GM10266 (cell line): ENCODE measurements around the gene LMNA.
"Not testable (repeated sequence)": the region's sequence is repeated elsewhere in the genome, so short reads cannot be mapped to it uniquely, and the experiment has no call there.

Experiments
- DNase-seq: peaks from one replicate; pipeline ENCODE4 v3.0.0; 2012; ENCODE audit errors: extremely low spot score
- CTCF ChIP-seq: IDR thresholded peaks from 2 replicates; pipeline ENCODE4 v1.5.1; 2012; ENCODE audit warnings: mild to moderate bottlenecking, low read depth; ENCODE audit not compliant: control insufficient read depth, insufficient read depth; ENCODE audit errors: missing control alignments

LMNA gene

GRCh38 chr1:156119503-156120209 is 5.1 kb downstream of the LMNA start:
- TF ChIP-seq CTCF, result no peak

GRCh38 chr1:156120318-156120717 is 5.8 kb downstream of the LMNA start:
- DNase-seq, result no peak
- TF ChIP-seq CTCF, result no peak

More at GRCh38 chr1:156119503-156120209, 5.1 kb downstream of the LMNA start:
- DNase-seq, result no peak

- not testable (repeated sequence) for DNase-seq
Observed at GRCh38 chr1:156121005-156121404, 6.5 kb downstream of the LMNA start.

- DNase-seq, result no peak
- TF ChIP-seq CTCF, result no peak
Observed at GRCh38 chr1:156121457-156121856, 6.9 kb downstream of the LMNA start.

- DNase-seq, result no peak
- TF ChIP-seq CTCF, result no peak
Observed at GRCh38 chr1:156122086-156122485, 7.6 kb downstream of the LMNA start.

GRCh38 chr1:156122519-156123355 is 8.2 kb downstream of the LMNA start:
- no peak for DNase-seq
- TF ChIP-seq CTCF, result peak; percentile 46

GRCh38 chr1:156123356-156124196 is 9.1 kb downstream of the LMNA start:
- TF ChIP-seq CTCF, result peak; percentile 25
- DNase-seq, result no peak
